ENCODE data around the gene AP3B1. TPM values are rescaled to one million over a fixed set of nuclear protein-coding genes. Genes with fewer than 3 reads are reported as not detected.

AP3B1 gene
- total and polyA plus RNA-seq, 2 donors (not counting 1 experiment from before 2014, with no cell fraction given): 26.8 to 58.9 TPM

DNA sequence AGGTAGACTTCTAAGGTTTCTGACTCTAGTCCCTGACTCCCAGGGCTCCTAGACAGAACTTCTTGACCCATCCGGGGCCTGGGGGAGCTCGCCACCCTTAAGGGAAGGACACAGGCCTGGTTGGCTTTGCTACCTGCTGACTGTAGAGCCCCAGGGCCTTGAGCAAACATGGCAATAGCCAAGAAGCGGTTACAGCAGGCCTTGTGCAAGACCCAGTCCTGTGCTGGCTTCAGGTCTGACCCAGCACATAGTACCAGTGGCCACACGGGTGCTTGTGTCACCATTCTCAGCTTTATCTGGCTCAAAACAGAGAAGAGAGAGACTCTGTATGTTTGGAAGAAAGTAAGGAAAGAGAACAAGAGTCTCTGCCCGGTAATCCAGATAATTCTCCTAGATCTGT, 41.8 kb downstream of the AP3B1 start:
- no peak overlapping the region for H3K4me3 ChIP-seq (ENCODE audit: control extremely low read depth in 1 of 5, extremely low read depth in 1 of 5, insufficient read depth in 1 of 5, low read depth in 2 of 5, low read length in 4 of 5)
- DNase-seq (no peak), ATAC-seq (ENCODE audit: low read depth) (no peak)
- peaks cover 4% of the 10 kb centered on the region for H3K9me3 Mint-ChIP-seq (ENCODE audit: insufficient read depth)
- H4K20me1 ChIP-seq (ENCODE audit: control insufficient read depth, insufficient read depth, low read length, poor library complexity, severe bottlenecking): peaks cover 23% of the 10 kb centered on the region
- H3K27ac ChIP-seq (ENCODE audit: low read length in 2 of 2): no peak overlapping the region
- no peak overlapping the region for H3K27ac Mint-ChIP-seq
- H3K4me1 Mint-ChIP-seq: peaks cover 9% of the 10 kb centered on the region
- H3K4me3 Mint-ChIP-seq: no peak overlapping the region
- POLR2A ChIA-PET: no interaction called here
- H3K4me1 ChIP-seq (ENCODE audit: control insufficient read depth in 2 of 2, insufficient read depth in 2 of 2, low read length in 2 of 2): no peaks in the 10 kb centered on the region
- H3K9me3 ChIP-seq (ENCODE audit: control extremely low read depth in 1 of 3, control insufficient read depth in 2 of 3, insufficient read depth in 1 of 3, low read length in 2 of 3): peaks cover 2 to 4% (median 4%) of the 10 kb centered on the region in 3 donors
- H2AFZ ChIP-seq (ENCODE audit: insufficient read depth, low read depth, low read length, poor library complexity, severe bottlenecking): no peak overlapping the region
- intact Hi-C loops (cut with micrococcal nuclease): no loop called here
- H3K36me3 ChIP-seq (replicated peaks in 1 of 2; ENCODE audit: control extremely low read depth in 1 of 2, control insufficient read depth in 1 of 2, extremely low read depth in 1 of 2, insufficient read depth in 2 of 2, low read length in 1 of 2): peaks cover 0 to 3% of the 10 kb centered on the region in 2 experiments
- no peak for TF ChIP-seq EZH2 (IDR thresholded peaks at IDR 0.05; ENCODE audit: borderline replicate concordance, insufficient read depth, low read depth, low read length, poor library complexity, severe bottlenecking)
- TF ChIP-seq, protein P1, sequence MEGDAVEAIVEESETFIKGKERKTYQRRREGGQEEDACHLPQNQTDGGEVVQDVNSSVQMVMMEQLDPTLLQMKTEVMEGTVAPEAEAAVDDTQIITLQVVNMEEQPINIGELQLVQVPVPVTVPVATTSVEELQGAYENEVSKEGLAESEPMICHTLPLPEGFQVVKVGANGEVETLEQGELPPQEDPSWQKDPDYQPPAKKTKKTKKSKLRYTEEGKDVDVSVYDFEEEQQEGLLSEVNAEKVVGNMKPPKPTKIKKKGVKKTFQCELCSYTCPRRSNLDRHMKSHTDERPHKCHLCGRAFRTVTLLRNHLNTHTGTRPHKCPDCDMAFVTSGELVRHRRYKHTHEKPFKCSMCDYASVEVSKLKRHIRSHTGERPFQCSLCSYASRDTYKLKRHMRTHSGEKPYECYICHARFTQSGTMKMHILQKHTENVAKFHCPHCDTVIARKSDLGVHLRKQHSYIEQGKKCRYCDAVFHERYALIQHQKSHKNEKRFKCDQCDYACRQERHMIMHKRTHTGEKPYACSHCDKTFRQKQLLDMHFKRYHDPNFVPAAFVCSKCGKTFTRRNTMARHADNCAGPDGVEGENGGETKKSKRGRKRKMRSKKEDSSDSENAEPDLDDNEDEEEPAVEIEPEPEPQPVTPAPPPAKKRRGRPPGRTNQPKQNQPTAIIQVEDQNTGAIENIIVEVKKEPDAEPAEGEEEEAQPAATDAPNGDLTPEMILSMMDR (IDR thresholded peaks at IDR 0.05): no peak
- no peaks in the 10 kb centered on the region for H3K27me3 Mint-ChIP-seq
- H3K27me3 ChIP-seq (replicated peaks in 1 of 4; ENCODE audit: control extremely low read depth in 1 of 4, control insufficient read depth in 3 of 4, insufficient read depth in 4 of 4, low read length in 3 of 4): no peaks in the 10 kb centered on the region
- CTCF ChIA-PET: no interaction called here
- H3K9ac ChIP-seq (ENCODE audit: low read length): no peak overlapping the region
- WGBS (ENCODE audit: insufficient coverage): 98% methylated on average over 4 of the region's 5 CpGs
- H3K4me2 ChIP-seq (replicated peaks; ENCODE audit: low read depth, low read length, poor library complexity, severe bottlenecking): no peak overlapping the region
- peaks cover 61% of the 10 kb centered on the region for H3K79me2 ChIP-seq (ENCODE audit: control insufficient read depth, insufficient read depth, low read length)

GRCh38 chr5:78251663-78252284, 42.7 kb downstream of the AP3B1 start:
- CTCF ChIA-PET: no interaction called here
- H3K27me3 Mint-ChIP-seq: no peaks in the 10 kb centered on the region
- intact Hi-C loops (cut with micrococcal nuclease): no loop called here
- Histone ChIP-seq H3K36me3 (replicated peaks in 1 of 2; ENCODE audit: control extremely low read depth in 1 of 2, control insufficient read depth in 1 of 2, extremely low read depth in 1 of 2, insufficient read depth in 2 of 2, low read length in 1 of 2) (peaks cover 0 to 3% of the 10 kb centered on the region in 2 experiments), H2AFZ (ENCODE audit: insufficient read depth, low read depth, low read length, poor library complexity, severe bottlenecking) (no peak overlapping the region), H3K4me3 (ENCODE audit: control extremely low read depth in 1 of 5, extremely low read depth in 1 of 5, insufficient read depth in 1 of 5, low read depth in 2 of 5, low read length in 4 of 5) (no peak overlapping the region), H3K27me3 (replicated peaks in 1 of 4; ENCODE audit: control extremely low read depth in 1 of 4, control insufficient read depth in 3 of 4, insufficient read depth in 4 of 4, low read length in 3 of 4) (no peaks in the 10 kb centered on the region), H3K27ac (ENCODE audit: low read length in 2 of 2) (no peak overlapping the region), H3K9ac (ENCODE audit: low read length) (no peak overlapping the region), H3K4me2 (replicated peaks; ENCODE audit: low read depth, low read length, poor library complexity, severe bottlenecking) (no peak overlapping the region), H3K9me3 (ENCODE audit: control extremely low read depth in 1 of 3, control insufficient read depth in 2 of 3, insufficient read depth in 1 of 3, low read length in 2 of 3) (peaks cover 2 to 4% (median 4%) of the 10 kb centered on the region in 3 donors), H4K20me1 (ENCODE audit: control insufficient read depth, insufficient read depth, low read length, poor library complexity, severe bottlenecking) (peaks cover 23% of the 10 kb centered on the region), H3K79me2 (ENCODE audit: control insufficient read depth, insufficient read depth, low read length) (peaks cover 61% of the 10 kb centered on the region), H3K4me1 (ENCODE audit: control insufficient read depth in 2 of 2, insufficient read depth in 2 of 2, low read length in 2 of 2) (no peaks in the 10 kb centered on the region)
- 100% methylated on average over 7 of the region's 7 CpGs for WGBS (ENCODE audit: insufficient coverage)
- no peak for ATAC-seq (ENCODE audit: low read depth)
- H3K27ac Mint-ChIP-seq: no peak overlapping the region
- POLR2A ChIA-PET: no interaction called here
- H3K4me1 Mint-ChIP-seq: peaks cover 7% of the 10 kb centered on the region
- DNase-seq: no peak
- H3K9me3 Mint-ChIP-seq (ENCODE audit: insufficient read depth): peaks cover 4% of the 10 kb centered on the region
- TF ChIP-seq, protein P1 (IDR thresholded peaks at IDR 0.05): no peak
- no peak for TF ChIP-seq EZH2 (IDR thresholded peaks at IDR 0.05; ENCODE audit: borderline replicate concordance, insufficient read depth, low read depth, low read length, poor library complexity, severe bottlenecking)
- H3K4me3 Mint-ChIP-seq: no peak overlapping the region
